A172 (cell line): ENCODE measurements around the gene IMMP1L. TPM values are rescaled to one million over a fixed set of nuclear protein-coding genes. Genes with fewer than 3 reads are reported as not detected.

Experiments
- DNase-seq: peaks from one replicate; pipeline ENCODE4 v3.0.0-alpha.2; 2015; ENCODE audit warnings: low spot score
- total RNA-seq: library from RNA; depleted of rRNA; stranded (reverse); fragments of >200 nt; shearing (Covaris generic); gene quantifications from 2 replicates; pipeline ENCODE4 v1.2.3, GENCODE V29; 2014

The IMMP1L gene
- total RNA-seq, 1 experiment from 2014 or later, result 17.5 TPM

- DNase-seq, result no peak
Measured at GRCh38 chr11:31477528-31478222, 31.7 kb downstream of the IMMP1L start.

DNA sequence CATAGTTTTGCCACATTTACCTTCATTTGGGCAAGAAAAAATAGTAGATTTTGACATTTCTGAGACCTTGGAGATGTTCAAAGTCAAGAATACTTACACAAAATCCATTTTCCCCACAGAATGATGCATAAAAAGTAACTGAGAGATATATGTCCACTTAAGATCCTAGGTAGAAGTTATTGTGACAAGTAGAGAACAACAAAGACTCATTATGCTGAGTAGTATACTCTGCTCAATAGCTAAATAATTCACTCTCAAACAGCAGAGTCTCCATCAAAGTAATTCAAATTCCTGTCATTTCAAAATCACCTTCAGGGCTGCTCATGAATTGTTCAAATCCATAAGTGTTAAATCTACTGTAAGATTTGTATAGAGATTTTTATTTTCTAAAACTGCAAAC is 35.3 kb downstream of the IMMP1L start:
- DNase-seq, result no peak

DNA sequence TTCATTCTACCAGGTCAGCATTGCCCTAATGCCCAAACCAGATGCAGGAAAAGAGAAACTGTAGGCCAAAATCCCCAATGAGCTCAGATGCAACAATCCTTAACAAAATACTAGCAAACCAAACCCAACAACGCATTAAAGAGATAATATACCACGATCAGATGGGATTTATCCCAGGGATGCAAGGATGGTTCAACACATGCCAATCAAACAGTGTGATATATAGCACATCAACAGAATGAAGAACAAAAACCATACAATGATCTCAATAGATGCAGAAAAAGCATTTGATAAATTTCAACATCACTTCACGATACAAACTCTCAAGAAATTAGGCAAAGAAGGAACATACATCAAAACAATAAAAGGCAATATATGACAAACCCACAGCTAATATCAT is 45.0 kb downstream of the IMMP1L start:
- no peak for DNase-seq

DNA sequence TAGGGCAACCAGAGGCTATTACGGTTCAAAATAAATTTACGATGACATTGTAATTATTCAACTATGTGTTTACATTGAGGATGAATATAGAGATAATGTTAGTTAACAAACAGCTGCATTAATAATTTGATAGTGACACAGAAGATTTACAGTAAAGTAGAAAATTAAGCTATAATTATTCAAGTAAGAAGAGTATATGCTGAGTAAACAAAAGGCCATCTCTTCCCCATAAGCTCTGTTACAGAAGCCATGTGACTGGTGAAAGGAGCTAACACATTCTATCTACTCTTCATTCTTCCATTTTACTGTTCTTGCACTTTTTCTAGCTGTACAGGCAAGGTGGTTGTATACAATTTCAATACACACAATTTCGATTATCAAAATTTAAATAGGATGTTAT is 54.2 kb downstream of the IMMP1L start:
- DNase-seq, result no peak

GRCh38 chr11:31450841-31451240 is 58.6 kb downstream of the IMMP1L start:
- no peak for DNase-seq

DNA sequence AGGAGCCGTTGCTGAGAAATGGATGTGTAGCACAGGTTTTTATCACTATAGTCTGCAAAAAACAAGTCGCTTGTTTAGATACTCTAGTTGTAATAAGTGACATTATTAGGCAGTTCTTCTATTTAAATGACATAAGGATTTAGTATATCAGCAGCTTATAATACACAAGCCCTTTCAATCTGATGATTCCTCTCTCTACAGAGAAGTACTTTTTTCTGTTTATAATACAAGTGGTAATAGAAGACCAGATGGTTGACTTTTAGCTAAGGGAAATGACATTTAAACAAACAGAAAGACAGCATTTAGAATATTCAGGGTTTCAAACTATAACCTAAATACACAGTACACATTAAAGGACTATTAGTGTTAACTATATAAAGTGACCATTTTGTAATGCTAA is 60.4 kb downstream of the IMMP1L start:
- DNase-seq, result no peak

DNA sequence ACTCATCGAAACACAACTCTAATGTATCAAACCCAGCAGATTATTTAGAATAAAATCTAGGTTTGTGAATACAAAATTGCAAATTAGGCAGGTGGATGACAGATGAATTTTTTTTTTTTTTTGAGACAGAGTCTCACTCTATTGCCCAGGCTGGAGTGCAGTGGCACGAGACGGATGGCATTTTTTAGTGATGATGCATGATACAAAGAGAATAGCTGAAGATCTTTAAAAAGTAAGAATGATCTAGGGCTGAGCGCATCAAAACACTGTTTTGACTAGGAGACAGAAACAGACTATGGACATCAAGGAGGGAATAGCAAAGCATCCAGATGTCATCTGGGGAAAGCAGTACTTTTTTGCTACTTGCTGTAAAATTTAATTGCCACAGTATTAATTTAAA is 63.8 kb downstream of the IMMP1L start:
- DNase-seq, result no peak

GRCh38 chr11:31443802-31444201 is 65.6 kb downstream of the IMMP1L start:
- DNase-seq, result no peak

DNA sequence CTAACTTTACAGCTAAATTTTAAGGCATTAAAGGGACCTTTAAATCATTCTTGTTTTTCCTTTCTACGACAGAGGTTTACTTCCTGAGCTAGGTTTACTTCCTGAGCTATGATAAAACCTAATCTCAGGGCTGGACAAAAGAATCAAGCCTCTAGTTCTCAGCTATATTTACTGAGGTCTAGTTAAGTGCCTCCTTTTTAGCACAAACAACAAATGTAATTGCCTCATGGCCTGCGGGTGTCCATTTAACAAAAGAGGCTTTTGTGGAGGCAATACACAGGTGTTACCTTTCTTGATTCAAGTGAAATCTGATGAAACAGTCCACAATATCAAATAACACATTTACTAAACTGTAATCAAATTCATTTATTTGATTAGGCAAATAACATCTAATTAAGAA is 67.3 kb downstream of the IMMP1L start:
- no peak for DNase-seq

DNA sequence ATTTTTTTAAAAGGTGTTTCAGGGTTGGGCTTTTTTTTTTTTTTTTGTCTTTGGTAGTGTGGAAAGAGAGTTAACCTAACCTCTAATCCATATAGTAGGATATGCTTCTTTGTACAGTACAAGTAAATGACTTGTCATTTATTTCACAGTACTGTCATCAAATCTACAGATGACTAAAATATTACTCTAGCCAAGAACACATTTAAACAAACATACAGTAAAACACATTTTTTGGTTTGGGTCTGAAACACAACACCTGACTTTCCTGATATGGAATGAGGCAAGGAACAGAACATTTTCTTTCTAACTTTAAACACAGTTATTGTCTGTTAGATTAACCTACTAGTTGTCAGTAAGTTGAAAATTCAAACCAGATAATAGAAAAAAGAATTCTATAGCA is 68.1 kb downstream of the IMMP1L start:
- DNase-seq, result no peak

DNA sequence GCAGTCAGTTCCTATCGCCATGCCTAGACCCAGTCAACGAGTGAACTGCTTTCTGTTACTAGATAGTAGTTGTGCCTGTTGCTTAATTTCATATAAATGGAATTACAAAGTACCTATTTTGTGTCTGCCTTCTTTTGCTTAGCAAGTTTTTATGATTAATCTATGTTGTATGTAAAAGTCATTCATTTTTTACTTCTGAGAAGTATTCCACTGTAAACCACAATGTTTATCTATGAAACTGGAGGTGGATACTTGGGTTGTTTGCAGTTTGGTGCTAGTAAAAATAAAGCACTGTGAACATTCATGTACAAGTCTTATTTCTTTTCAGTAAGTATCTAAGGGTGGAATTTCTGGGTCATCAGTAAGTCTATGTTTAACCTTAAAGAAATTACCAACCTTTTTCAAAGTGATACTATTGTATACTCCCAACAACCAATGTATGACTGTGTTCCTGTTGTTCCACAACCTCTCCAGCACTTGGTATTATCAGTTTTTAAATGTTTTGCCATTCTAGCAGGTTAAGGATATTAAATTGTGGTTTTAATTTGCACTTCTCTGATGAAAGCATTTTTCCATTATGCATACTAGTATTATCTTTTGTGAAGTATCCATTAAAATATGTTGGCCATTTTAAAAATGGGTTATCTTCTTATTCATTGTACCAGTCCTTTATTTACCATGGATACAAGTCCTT is 71.5 kb downstream of the IMMP1L start:
- DNase-seq, result peak; percentile 4

GRCh38 chr11:31433851-31434250 is 75.6 kb downstream of the IMMP1L start:
- DNase-seq, result no peak

GRCh38 chr11:31424652-31425051 is 84.8 kb downstream of the IMMP1L start:
- no peak for DNase-seq

- no peak for DNase-seq
Measured at GRCh38 chr11:31422703-31423102, 86.7 kb downstream of the IMMP1L start.

DNA sequence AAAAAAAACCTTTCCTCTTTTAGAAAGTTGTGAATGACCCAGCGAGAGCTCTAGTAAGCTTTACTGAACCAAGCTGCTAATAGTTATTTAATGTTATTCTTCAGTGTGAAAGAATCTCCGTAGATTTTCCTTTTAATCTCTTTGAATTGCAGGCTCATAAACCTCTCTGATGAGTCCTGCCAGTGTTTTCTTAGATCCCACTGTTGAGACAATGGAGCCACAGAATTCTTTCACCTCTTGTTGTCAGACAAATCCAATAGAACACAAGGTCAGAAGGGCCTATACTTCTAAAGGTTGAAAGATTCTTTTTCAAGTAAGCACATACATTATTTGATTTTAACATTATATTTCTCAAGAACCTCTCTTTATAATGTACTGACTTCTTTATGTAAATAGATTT is 87.6 kb downstream of the IMMP1L start:
- DNase-seq, result no peak

DNA sequence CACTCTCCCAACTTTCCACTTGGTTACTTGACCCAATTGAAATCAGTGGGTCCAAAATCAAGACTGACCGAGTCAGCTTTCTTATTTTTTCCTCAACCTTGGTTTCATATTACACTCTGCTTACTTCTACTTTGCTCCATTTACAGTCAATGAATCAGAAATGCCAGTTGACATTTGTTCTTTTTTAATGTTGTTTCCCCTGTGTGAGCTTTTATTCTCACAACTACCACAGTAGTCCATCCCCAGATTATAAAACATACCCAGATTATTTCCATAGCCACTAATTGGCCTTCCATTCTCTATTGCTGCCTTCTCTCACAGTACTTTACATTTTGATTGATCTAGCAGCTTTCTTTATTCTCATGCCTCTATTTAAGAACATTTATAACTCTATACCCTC is 89.8 kb downstream of the IMMP1L start:
- no peak for DNase-seq

DNA sequence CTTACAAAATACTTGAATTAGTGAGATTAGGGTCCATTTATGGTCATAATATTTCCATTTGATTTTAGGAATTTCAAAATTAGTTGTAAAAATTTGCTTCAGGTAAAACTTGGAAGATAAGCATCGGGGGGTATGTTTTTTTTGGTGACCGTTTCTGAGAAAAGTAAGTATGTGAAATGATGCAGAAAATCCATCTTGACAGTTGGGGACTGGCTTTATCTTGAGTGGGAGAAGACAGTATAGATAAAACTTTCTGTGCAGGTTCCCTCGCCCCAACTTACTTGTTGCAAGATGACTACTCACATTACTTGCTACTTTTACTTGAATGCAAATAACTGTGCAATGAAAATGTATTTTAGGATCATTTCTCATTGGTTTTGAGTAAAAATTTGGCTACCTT is 90.3 kb downstream of the IMMP1L start:
- no peak for DNase-seq

DNA sequence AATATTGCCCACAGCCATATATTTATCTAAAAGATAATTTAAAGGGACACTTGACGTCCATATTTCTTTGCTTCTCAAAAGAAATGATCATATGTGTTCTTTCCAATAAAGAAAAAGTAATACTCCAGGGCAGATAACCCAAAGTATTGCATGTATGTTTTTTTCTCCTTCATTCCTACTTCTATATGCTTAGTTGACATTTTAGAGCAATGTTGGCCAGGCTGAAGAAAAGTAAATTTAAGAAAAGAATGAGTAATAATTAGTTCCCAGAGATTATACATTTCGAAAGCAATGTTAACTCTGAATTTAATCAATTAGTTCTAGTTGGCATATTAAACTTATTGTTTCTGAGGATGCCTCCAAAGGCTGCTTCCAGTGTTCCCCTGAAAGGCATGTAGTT is 91.6 kb downstream of the IMMP1L start:
- DNase-seq, result no peak

DNA sequence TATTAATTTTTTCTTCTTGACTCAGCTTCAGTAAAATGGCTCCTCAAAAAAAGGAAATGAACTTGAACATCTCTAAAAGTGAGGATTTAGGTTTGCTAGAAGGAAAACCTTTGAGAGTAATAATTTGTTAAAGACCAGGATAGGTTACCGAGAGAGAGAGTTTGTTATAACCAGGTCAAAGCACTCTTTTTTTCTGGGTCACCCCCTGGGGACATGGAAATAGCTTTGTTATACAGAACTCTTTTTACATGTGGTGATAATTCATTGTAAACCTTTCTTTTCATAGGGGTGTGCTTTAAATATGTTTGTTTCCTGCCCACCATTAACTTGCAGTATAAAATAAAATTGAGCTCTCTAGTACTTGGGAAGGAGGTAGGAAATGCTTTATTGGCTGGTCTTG is 92.1 kb downstream of the IMMP1L start:
- DNase-seq, result no peak

- DNase-seq, result no peak
Measured at GRCh38 chr11:31415435-31415834, 94.0 kb downstream of the IMMP1L start.

DNA sequence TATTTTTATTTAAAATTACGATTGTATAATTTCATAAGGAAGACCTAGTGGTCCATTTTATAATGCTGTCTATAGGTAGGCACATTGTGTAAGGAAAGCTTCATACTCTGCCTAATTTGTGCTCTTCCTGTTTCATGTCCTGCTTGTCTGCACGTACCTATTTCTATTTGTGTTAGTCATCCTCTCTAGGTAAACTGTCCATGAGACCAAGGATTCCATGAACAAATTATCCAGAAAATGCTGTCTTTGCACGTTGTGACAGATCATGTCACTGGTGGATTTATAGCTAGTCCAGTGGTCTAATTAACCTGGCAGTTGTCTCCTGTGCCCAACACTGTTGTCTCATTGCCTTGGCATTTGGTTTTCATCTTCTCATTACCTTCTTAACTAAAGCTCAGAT is 95.1 kb downstream of the IMMP1L start:
- no peak for DNase-seq

- DNase-seq, result no peak
Measured at GRCh38 chr11:31412946-31413345, 96.5 kb downstream of the IMMP1L start.

DNA sequence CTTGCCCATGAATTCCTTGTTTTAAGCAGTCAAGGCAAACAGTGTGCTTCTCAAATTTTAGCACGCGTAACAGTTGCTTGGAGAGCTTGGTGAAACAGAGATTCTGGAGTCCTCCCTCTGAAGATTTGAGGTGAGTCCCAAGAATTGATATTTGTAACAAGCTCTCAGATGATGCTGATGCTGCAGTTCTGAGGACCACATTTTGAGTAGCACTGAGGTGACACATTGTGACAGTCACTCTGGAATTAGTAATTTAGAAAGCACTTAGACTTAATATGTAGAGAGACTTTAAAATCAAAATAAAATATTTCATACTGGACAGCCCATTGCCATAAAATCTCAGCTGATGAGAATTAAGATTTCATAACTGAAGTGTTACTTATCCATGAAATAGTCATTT is 101.2 kb downstream of the IMMP1L start:
- no peak for DNase-seq

GRCh38 chr11:31404614-31405013 is 104.8 kb downstream of the IMMP1L start:
- no peak for DNase-seq
